ENCODE data around the gene TRAF2.

Gene TRAF2

GRCh38 chr9:136937186-136938001, 51.1 kb downstream of the TRAF2 start:
- Histone ChIP-seq H3K27me3 (ENCODE audit: insufficient read depth, poor library complexity, severe bottlenecking) (no peaks in the 10 kb centered on the region), H3K27ac (replicated peaks) (no peak overlapping the region), H3K4me3 (replicated peaks; ENCODE audit: insufficient read depth, low read length) (no peak overlapping the region)
- no peak for TF ChIP-seq CTCF (IDR thresholded peaks at IDR 0.05; ENCODE audit: insufficient read depth, low read length)
- DNase-seq (ENCODE audit: low read depth in 1 of 2, low spot score in 1 of 2) = no peak

GRCh38 chr9:136939431-136939995, 53.2 kb downstream of the TRAF2 start:
- Histone ChIP-seq H3K27me3 (ENCODE audit: insufficient read depth, poor library complexity, severe bottlenecking) (no peaks in the 10 kb centered on the region), H3K27ac (replicated peaks) (no peak overlapping the region), H3K4me3 (replicated peaks; ENCODE audit: insufficient read depth, low read length) (no peak overlapping the region)
- no peak for TF ChIP-seq CTCF (IDR thresholded peaks at IDR 0.05; ENCODE audit: insufficient read depth, low read length)
- no peak; the same call in 1 of the 2 replicates for TF ChIP-seq POLR2AphosphoS5 (IDR thresholded peaks at IDR 0.05; ENCODE audit: low read depth)
- no peak for TF ChIP-seq REST (IDR thresholded peaks at IDR 0.05; ENCODE audit: insufficient replicate concordance, low read depth)
- no peak for TF ChIP-seq GABPA (IDR thresholded peaks at IDR 0.05; ENCODE audit: low read depth)
- TF ChIP-seq SPI1 (IDR thresholded peaks at IDR 0.05; ENCODE audit: borderline replicate concordance, low read depth) = no peak
- no peak for DNase-seq (ENCODE audit: low read depth in 1 of 2, low spot score in 1 of 2)

DNA sequence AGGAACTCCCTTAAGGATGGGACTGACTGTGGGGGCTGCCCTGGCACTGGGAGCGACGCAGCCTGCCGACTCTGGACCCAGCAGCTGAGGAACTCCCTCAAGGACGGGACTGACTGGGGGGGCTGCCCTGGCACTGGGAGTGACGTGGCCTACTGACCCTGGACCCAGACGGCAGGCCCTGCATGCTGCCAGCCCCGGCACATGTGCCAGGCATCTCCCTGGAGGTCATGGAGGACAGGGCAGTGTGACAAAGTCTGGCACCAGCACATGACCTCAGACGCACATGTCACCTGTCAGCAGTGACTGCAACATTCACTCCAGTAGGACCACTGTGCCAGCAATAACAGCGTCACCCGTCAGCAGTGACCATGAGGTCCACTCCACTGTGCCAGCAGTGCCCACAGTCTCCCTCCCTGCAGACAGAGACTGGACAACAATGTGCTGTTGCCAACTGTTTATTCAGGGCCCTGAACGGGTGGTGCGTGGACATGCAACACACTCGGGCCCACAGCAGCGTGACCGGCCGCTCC, 53.7 kb downstream of the TRAF2 start:
- Histone ChIP-seq H3K4me3 (replicated peaks; ENCODE audit: insufficient read depth, low read length) (no peak overlapping the region), H3K27ac (replicated peaks) (no peak overlapping the region), H3K27me3 (ENCODE audit: insufficient read depth, poor library complexity, severe bottlenecking) (no peaks in the 10 kb centered on the region)
- TF ChIP-seq GABPA (IDR thresholded peaks at IDR 0.05; ENCODE audit: low read depth) (no peak), REST (IDR thresholded peaks at IDR 0.05; ENCODE audit: insufficient replicate concordance, low read depth) (no peak), POLR2AphosphoS5 (IDR thresholded peaks at IDR 0.05; ENCODE audit: low read depth) (no peak; the same call in 1 of the 2 replicates), SPI1 (IDR thresholded peaks at IDR 0.05; ENCODE audit: borderline replicate concordance, low read depth) (no peak), CTCF (IDR thresholded peaks at IDR 0.05; ENCODE audit: insufficient read depth, low read length) (no peak)
- no peak for DNase-seq (ENCODE audit: low read depth in 1 of 2, low spot score in 1 of 2)
